Caco-2 (cell line): ENCODE data around the gene FOSL2. TPM values are rescaled to one million over a fixed set of nuclear protein-coding genes. Genes with fewer than 3 reads are reported as not detected.

Source experiments
- BruUV-seq: library from RNA; stranded (reverse); fragments of 400-500 nt; replicated peaks from 2 replicates; lab custom pipeline; 2021; lab: Mats Ljungman, UMichigan
- CTCF ChIA-PET: fragments of 300-600 bp; sonication (Branson Sonifier 250); formaldehyde crosslinking; loops from one replicate; lab custom pipeline; 2022; ENCODE audit warnings: antibody characterized with exemption; lab: Charles Lee
- POLR2A ChIA-PET: fragments of 300-600 bp; sonication (Branson Sonifier 250); formaldehyde crosslinking; loops from one replicate; lab custom pipeline; 2022; ENCODE audit warnings: antibody characterized with exemption; lab: Charles Lee
- DNase-seq, 2 experiments: peaks; one replicate each; pipeline versions ENCODE4 v3.0.0 to v3.0.0-alpha.2; 2020 to 2022
- H3K27me3 ChIP-seq: replicated peaks from 2 replicates; pipeline ENCODE4 v1.6.0; 2011; ENCODE audit warnings: low read length; ENCODE audit not compliant: control insufficient read depth, insufficient read depth
- H3K36me3 ChIP-seq: 2 replicates; pipeline ENCODE4 v1.5.1; 2011; ENCODE audit warnings: low read length; ENCODE audit not compliant: control insufficient read depth, insufficient read depth
- H3K4me1 ChIP-seq: fragments of 250-450 bp; sonication (Bioruptor Pico); 2 replicates; pipeline ENCODE4 v1.5.1; 2020; ENCODE audit warnings: mild to moderate bottlenecking
- H3K4me3 ChIP-seq: 2 replicates; pipeline ENCODE4 v1.5.1; 2011; ENCODE audit warnings: low read depth, mild to moderate bottlenecking, control low read depth, low read length
- H3K9me3 ChIP-seq: fragments of 250-450 bp; sonication (Bioruptor Pico); 2 replicates; pipeline ENCODE4 v1.5.1; 2020; ENCODE audit warnings: mild to moderate bottlenecking, moderate library complexity
- H3K27ac Mint-ChIP-seq: one replicate; pipeline ENCODE4 v1.8.0; 2022; ENCODE audit warnings: mixed read lengths; ENCODE audit not compliant: unreplicated experiment
- H3K27me3 Mint-ChIP-seq: one replicate; pipeline ENCODE4 v1.8.0; 2022; ENCODE audit warnings: mixed read lengths; ENCODE audit not compliant: insufficient read depth, unreplicated experiment
- H3K36me3 Mint-ChIP-seq: one replicate; pipeline ENCODE4 v1.8.0; 2022; ENCODE audit warnings: mild to moderate bottlenecking, mixed read lengths; ENCODE audit not compliant: insufficient read depth, unreplicated experiment
- H3K4me1 Mint-ChIP-seq: one replicate; pipeline ENCODE4 v1.8.0; 2022; ENCODE audit warnings: low read depth, mixed read lengths; ENCODE audit not compliant: unreplicated experiment
- H3K4me3 Mint-ChIP-seq: one replicate; pipeline ENCODE4 v1.8.0; 2022; ENCODE audit warnings: mild to moderate bottlenecking, moderate library complexity, mixed read lengths; ENCODE audit not compliant: unreplicated experiment
- H3K9me3 Mint-ChIP-seq: one replicate; pipeline ENCODE4 v1.8.0; 2022; ENCODE audit warnings: mixed read lengths; ENCODE audit not compliant: unreplicated experiment
- intact Hi-C: fragments of 100-400 bp; cut with micrococcal nuclease; formaldehyde crosslinking; loops from one replicate; pipeline ENCODE4 v1.10.0; 2022; ENCODE audit not compliant: unreplicated experiment
- total RNA-seq: library from RNA; stranded (reverse); gene quantifications from 2 replicates; pipeline ENCODE4 v1.2.3, GENCODE V29; 2022
- TF ChIP-seq, protein P1 (sequence below), 2 experiments: fragments of 200-600 bp in 1 of 2; IDR thresholded peaks; 1 replicate in 1 of 2; 2 replicates in 1 of 2; pipeline versions ENCODE4 v1.5.1 to v1.8.0; 2011 to 2022; ENCODE audit warnings: antibody characterized with exemption in 1 of 2, control low read depth in 1 of 2, inconsistent platforms in 1 of 2, low read depth in 1 of 2, low read length in 1 of 2, mild to moderate bottlenecking in 1 of 2, moderate library complexity in 1 of 2; ENCODE audit not compliant: insufficient read depth in 1 of 2, severe bottlenecking in 1 of 2, unreplicated experiment in 1 of 2

FOSL2 gene
- total RNA-seq, 1 experiment from 2014 or later = 64.6 TPM

DNA sequence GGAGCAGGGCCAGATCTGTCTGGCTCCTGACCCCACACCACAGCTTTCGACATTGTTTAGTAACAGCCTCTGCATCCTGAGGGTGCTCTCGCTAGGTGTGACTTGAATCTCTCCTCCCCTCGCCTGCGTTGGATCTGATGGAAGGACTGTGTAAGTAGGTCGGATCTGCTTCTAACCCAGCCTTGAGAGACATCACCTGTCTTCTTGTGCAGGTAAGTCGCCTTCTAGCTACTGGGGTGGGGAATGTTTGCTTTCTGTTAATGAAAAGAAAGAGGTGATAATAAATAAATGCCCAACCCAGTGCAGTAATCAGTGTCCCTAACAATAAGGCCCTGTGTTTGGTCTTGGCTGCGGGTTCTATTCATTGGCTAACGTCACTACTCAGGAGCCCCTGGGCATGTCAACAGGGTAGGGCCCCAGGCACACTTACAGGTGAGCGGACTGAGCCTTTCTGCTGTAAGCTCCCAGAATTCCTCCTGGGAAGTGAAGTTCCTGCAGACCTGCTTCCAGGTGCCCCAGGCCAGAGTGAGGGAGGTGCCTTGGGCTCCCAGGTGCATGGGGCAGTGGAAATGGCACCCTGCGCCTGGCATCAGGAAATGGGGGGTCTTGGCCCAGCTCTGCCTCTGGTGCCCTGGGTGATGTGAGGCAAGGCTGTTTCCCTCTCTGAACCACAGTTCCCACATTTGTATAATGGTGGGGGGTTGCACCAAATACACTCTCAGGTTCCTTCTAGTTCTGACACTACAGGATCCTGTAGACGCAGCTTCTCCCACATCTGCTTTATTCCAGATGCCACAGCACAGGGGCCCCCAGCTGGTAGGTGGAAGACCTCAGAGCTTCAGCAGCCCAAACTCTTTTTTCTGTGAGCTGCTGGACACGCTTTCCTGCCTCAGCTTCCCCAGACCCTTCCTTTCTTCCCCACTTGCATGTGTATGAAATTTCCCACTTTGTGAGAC lies 11.2 kb upstream of the FOSL2 start:
- no peak overlapping the region for H3K4me3 ChIP-seq
- Mint-ChIP-seq H3K27ac (peak overlapping the region; percentile 45), H3K9me3 (no peaks in the 10 kb centered on the region), H3K27me3 (no peaks in the 10 kb centered on the region), H3K4me3 (no peak overlapping the region), H3K36me3 (no peaks in the 10 kb centered on the region), H3K4me1 (peaks cover 13% of the 10 kb centered on the region)
- TF ChIP-seq, protein P1, sequence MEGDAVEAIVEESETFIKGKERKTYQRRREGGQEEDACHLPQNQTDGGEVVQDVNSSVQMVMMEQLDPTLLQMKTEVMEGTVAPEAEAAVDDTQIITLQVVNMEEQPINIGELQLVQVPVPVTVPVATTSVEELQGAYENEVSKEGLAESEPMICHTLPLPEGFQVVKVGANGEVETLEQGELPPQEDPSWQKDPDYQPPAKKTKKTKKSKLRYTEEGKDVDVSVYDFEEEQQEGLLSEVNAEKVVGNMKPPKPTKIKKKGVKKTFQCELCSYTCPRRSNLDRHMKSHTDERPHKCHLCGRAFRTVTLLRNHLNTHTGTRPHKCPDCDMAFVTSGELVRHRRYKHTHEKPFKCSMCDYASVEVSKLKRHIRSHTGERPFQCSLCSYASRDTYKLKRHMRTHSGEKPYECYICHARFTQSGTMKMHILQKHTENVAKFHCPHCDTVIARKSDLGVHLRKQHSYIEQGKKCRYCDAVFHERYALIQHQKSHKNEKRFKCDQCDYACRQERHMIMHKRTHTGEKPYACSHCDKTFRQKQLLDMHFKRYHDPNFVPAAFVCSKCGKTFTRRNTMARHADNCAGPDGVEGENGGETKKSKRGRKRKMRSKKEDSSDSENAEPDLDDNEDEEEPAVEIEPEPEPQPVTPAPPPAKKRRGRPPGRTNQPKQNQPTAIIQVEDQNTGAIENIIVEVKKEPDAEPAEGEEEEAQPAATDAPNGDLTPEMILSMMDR (IDR thresholded peaks at IDR 0.05; ENCODE audit: insufficient read depth in 1 of 2, low read depth in 1 of 2, low read length in 1 of 2, severe bottlenecking in 1 of 2, unreplicated experiment in 1 of 2) = no peak
- DNase-seq = peak; percentile 39 to 77
- CTCF ChIA-PET = interaction anchor here (1.2 kb wide), 1 partner anchor 25 kb away, joined by 8 read pairs; no protein-coding TSS in a partner anchor
- H3K9me3 ChIP-seq = no peaks in the 10 kb centered on the region
- no peaks in the 10 kb centered on the region for H3K36me3 ChIP-seq
- POLR2A ChIA-PET = interaction anchor here (2.2 kb wide), 1 partner anchor 9 kb away, joined by 18 read pairs; no protein-coding TSS in a partner anchor
- no peaks in the 10 kb centered on the region for H3K27me3 ChIP-seq
- intact Hi-C loops = loop anchor here (5.0 kb wide), 1 partner anchor 839 kb away; no protein-coding TSS in a partner anchor
- H3K4me1 ChIP-seq = peaks cover 39% of the 10 kb centered on the region
- BruUV-seq = TSS peak; percentile 84

- Histone ChIP-seq H3K9me3 (no peaks in the 10 kb centered on the region), H3K36me3 (no peaks in the 10 kb centered on the region), H3K27me3 (no peaks in the 10 kb centered on the region), H3K4me1 (peaks cover 43% of the 10 kb centered on the region), H3K4me3 (no peak overlapping the region)
- no peak for DNase-seq
- Mint-ChIP-seq H3K4me1 (peaks cover 14% of the 10 kb centered on the region), H3K27ac (peak overlapping the region; percentile 42), H3K27me3 (no peaks in the 10 kb centered on the region), H3K36me3 (no peaks in the 10 kb centered on the region), H3K9me3 (no peaks in the 10 kb centered on the region), H3K4me3 (no peak overlapping the region)
- BruUV-seq = no TSS peak
- POLR2A ChIA-PET = interaction anchor here (2.2 kb wide), 1 partner anchor 8 kb away, joined by 18 read pairs; no protein-coding TSS in a partner anchor
- CTCF ChIA-PET = no interaction called here
- intact Hi-C loops = loop anchor here (5.0 kb wide), 1 partner anchor 840 kb away; no protein-coding TSS in a partner anchor
- TF ChIP-seq, protein P1 (IDR thresholded peaks at IDR 0.05; ENCODE audit: insufficient read depth in 1 of 2, low read depth in 1 of 2, low read length in 1 of 2, severe bottlenecking in 1 of 2, unreplicated experiment in 1 of 2) = no peak
Observed at GRCh38 chr2:28382755-28383154, 9.9 kb upstream of the FOSL2 start.
